Gastrocnemius medialis (tissue), 4 donors: ENCODE measurements around the gene OAT.

Experiments
- CTCF ChIP-seq, 5 experiments: fragments of 450-650 bp in 3 of 5; fragments of 200-600 bp in 2 of 5; sonication (generic) in 2 of 5; IDR thresholded peaks in 4 of 5; conservative IDR thresholded peaks in 1 of 5; 1 replicate in 4 of 5; 2 replicates in 1 of 5; pipeline ENCODE4 v1.5.1; 2016 to 2019; ENCODE audit warnings: antibody characterized with exemption in 5 of 5, mild to moderate bottlenecking in 3 of 5, moderate library complexity in 3 of 5
- POLR2A ChIP-seq, 2 donors: fragments of 450-650 bp; IDR thresholded peaks; one replicate each; pipeline ENCODE4 v1.6.1; 2017; ENCODE audit warnings: antibody characterized with exemption in 2 of 2, mild to moderate bottlenecking in 2 of 2, moderate library complexity in 2 of 2

GRCh38 chr10:124384591-124385190, 34.0 kb downstream of the OAT start:
- TF ChIP-seq CTCF (IDR thresholded peaks at IDR 0.05 in 4 of 5, conservative IDR thresholded peaks at IDR 0.05 in 1 of 5) (no peak), POLR2A (IDR thresholded peaks at IDR 0.05) (no peak)
